ENCODE measurements around the gene RALGAPA2.

Gene RALGAPA2

GRCh38 chr20:20457392-20458126, 254.9 kb downstream of the RALGAPA2 start:
- no peak for DNase-seq

DNA sequence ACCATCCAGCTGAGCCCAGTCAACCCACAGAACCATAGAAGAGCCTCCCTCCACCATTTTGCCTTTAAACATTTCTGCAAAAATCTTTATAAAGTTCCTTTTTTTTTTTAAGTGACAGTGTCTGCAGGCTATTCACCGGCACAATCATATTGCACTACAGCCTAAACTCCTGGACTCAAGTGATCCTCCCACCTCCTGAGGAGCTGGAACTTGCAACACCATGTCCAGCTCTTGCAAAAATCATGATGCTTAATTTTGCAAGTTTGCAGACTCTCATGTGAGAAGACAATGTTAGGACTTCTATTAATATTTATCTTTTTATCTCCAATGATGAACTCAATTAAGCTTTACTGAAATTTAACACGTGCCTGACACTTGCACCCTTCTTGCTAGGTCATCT, 255.7 kb downstream of the RALGAPA2 start:
- DNase-seq: no peak

DNA sequence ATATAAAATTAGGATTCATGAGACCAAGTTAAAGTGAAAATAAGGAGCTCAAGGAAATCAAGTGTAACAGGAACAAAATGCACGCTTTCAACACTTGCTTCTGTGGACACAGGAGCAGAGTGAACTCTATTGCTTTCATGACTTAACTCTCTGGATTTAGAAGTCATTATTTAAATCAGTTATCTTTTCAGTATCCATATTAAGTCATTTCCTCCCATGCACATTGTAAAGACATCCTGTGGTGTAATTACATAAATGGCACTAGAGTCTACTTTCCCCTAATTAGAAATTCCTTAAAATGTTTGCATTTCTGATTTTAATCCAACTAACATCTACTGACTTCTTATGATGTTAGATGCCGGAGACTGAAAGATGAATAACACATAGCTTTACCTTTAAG, 256.5 kb downstream of the RALGAPA2 start:
- DNase-seq: no peak

GRCh38 chr20:20454850-20455627, 257.4 kb downstream of the RALGAPA2 start:
- DNase-seq: no peak

DNA sequence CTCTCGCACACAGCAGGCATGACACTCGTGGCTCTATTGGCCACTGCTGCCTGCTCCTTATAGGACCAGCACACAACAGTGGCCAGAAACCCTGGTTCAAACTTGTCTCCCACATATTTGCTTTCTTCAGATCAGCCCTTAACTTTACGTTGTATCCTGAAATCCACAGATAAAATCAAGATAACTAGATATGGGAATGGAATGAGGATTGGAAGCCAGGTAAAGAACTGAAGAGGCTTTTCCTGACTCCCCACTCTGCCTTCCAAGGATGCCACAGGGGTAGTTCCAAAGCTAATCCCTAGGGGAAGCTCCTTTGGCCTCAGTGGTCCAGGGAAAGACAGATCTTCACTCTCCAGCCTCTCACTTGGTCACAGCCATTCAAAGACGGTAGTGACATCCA, 258.1 kb downstream of the RALGAPA2 start:
- DNase-seq: no peak

- DNase-seq: peak; percentile 54 to 62
Observed at GRCh38 chr20:20452254-20452676, 260.2 kb downstream of the RALGAPA2 start.

- no peak for DNase-seq
Observed at GRCh38 chr20:20450521-20450920, 261.9 kb downstream of the RALGAPA2 start.

DNA sequence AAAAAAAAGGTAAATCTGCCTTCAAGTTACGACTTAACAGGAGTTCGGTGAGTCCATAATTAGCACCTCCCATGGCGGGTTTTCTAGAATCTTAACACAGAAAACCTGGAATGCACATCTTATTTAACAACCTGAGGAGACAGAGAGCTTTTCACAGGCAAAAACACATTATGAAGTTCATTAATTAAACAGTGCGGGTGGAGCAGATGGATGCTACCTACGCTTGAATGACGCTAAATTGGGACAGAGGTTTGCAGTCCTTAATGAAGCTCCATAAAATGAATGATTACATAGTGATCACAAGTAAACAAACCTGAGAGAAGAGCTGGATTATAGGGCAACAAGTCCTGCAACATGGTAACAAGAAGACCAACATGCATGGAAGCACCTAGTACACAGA, 263.6 kb downstream of the RALGAPA2 start:
- no peak for DNase-seq

- no peak for DNase-seq
Observed at GRCh38 chr20:20447196-20447595, 265.2 kb downstream of the RALGAPA2 start.

DNA sequence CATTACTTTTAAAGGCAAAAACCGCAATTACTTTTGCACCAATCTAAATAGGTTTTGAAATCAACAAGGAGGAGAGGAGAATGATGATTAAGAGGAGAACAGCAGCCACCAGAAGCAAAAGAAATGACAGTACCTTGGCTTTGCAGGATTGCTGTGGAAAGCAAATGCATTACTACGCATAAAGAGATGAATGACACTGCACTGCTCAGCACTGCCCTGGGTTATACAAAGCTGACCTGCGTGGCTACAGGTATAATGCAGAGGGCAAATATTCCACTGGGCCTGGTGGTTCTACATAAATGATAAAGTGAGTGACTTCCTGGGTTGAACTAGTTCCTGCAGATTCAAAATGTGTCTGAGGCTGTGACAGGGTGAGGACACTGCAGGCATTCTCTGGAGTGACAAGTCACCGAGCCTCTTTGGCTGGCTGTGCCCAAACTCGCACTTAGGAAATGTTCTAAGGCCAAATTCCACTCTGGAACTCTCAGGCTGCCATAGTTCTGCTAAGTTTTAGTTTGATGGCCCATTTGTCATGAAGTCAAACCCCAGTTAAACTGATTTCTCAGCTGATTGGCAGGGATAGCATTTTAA, 265.9 kb downstream of the RALGAPA2 start:
- no peak for DNase-seq

- DNase-seq: no peak
Observed at GRCh38 chr20:20446001-20446400, 266.4 kb downstream of the RALGAPA2 start.

DNA sequence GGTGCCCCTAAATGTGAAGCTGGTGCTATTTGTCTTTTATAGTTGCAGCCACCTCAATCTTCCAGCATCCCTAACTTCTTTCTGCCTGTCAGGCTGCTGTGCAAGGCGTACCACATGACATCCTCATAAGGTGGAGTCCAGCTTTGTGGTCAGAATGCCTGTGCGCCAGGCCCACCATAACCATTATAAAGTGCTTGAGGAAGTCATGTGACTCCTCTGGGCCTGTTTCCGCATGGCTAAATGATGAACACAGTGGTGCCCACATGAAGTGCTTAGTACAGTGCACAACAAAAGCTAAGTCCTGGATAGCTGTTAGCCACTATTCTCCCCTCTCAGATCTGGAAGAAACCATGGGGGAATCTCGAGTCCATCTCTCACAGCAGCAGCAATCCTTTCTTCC, 268.9 kb downstream of the RALGAPA2 start:
- no peak for DNase-seq

- DNase-seq: no peak
Observed at GRCh38 chr20:20442466-20442865, 270.0 kb downstream of the RALGAPA2 start.

- no peak for DNase-seq
Observed at GRCh38 chr20:20440886-20441658, 271.4 kb downstream of the RALGAPA2 start.

GRCh38 chr20:20440481-20440880, 272.0 kb downstream of the RALGAPA2 start:
- no peak for DNase-seq

DNA sequence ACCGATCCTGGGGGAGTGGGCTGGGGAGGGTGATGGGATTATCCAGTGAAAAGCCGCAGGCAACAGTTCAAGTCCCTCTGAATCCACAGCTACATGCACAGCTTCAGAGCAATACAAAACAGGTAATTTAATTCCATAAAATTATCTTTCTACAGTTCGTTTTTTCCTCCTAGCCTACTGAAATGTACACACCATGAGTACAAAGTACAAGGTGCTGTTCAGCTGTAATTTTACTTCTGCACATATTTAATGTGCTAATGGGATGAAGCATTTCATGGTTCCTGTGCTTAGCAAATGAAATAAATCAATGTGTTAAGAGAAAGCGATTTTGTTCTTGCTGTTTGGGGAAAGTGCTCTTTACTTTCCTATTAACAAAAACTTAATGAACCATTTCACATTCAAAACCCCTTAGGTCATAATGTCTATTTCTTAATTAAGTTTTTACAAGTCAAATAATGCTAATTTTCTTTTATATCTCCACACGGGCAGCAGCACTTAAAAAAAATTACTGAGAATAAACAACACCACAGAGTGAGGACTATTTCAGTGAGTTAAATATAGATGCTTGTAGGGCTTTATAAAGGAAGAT, 272.7 kb downstream of the RALGAPA2 start:
- DNase-seq: no peak

DNA sequence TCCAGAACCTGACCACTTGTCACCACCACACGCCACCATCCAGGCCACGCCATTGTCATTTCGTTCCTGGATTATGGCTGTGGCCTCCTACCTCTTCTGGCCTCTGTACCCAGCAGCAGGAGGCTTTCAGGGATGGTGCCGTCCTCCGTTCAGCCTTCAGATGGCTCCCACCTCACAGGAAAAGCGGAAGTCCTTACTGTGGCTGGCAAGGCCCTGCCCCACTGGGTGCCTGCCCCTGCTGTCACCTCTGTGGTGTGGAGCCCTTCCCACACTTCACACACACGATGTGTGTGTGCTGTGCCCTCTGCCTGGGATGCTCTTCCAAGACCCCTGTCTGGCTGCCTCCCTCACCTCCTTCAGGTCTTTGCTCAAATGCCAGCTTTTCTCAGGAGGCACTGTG, 275.1 kb downstream of the RALGAPA2 start:
- no peak for DNase-seq

GRCh38 chr20:20436689-20437088, 275.8 kb downstream of the RALGAPA2 start:
- no peak for DNase-seq

DNA sequence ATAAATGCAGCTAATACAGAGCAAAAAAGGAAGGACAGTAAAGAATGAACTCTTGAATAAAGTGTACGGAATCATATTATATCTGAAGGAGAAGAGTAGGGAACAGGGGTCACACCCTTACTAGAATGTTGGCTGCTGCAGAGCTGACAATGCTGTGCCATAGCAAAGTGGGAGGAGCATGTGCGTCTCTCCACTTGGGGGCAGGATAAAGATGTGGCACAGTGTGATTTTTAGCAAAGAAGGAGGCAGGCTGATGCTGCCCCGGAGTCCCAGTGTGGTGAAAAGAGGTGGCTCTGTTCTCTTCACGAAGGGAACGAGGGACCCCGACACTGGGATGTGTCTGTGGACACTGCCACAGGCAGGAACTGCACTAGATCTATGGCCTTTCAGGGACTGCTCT, 277.0 kb downstream of the RALGAPA2 start:
- DNase-seq: no peak

- DNase-seq: no peak
Observed at GRCh38 chr20:20432618-20433286, 279.7 kb downstream of the RALGAPA2 start.

- no peak for DNase-seq
Observed at GRCh38 chr20:20430066-20430465, 282.4 kb downstream of the RALGAPA2 start.

- no peak for DNase-seq
Observed at GRCh38 chr20:20428067-20428466, 284.4 kb downstream of the RALGAPA2 start.
